ENCODE measurements around the gene LRCH4.

LRCH4 gene

GRCh38 chr7:100606313-100606712 is 20.4 kb upstream of the LRCH4 start:
- DNase-seq (ENCODE audit: low read depth in 2 of 2): no peak

- no peak for DNase-seq (ENCODE audit: low read depth in 2 of 2)
These were observed 19.3 kb upstream of the LRCH4 start for GRCh38 chr7:100604976-100605911.

GRCh38 chr7:100604028-100604975 is 18.4 kb upstream of the LRCH4 start:
- peak; percentile 43 to 59 for DNase-seq (ENCODE audit: low read depth in 2 of 2)

GRCh38 chr7:100603726-100604027 is 17.7 kb upstream of the LRCH4 start:
- no peak for DNase-seq (ENCODE audit: low read depth in 2 of 2)

GRCh38 chr7:100602889-100603725 is 17.2 kb upstream of the LRCH4 start:
- DNase-seq (ENCODE audit: low read depth in 2 of 2): no peak

DNA sequence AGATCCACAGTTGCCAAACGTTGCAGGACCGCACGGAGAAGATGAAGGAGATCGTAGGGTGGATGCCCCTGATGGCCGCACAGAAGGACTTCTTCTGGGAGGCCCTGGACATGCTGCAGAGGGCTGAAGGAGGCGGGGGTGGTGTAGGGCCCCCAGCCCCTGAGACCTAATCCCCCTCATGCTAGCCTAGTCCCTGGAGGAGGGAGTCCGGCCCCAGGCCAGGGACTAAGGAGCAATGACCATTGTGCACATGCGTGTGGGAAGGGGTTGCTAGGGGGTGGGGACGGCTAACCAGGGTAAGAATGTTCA is 14.8 kb upstream of the LRCH4 start:
- DNase-seq (ENCODE audit: low read depth in 2 of 2): no peak

- no peak for DNase-seq (ENCODE audit: low read depth in 2 of 2)
These were observed 14.2 kb upstream of the LRCH4 start for GRCh38 chr7:100599911-100600729.

DNA sequence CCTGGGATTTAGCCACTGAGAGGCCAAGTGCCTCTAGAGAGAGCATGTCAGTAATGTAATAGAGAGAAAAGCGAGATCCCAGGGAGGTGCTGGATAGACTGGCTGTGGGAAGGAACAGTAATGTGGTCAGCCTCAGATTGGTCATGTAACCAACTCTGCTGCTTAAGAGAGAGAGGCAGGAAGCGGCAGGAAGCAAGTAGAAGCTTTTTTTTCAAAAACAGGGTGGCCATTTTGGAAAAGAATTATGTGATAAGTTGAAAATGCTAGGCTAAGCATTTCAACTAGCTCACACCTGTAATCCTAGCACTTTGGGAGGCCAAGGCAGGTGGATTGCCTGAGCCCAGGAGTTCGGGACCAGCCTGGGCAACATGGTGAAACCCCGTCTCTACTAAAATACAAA is 12.5 kb upstream of the LRCH4 start:
- DNase-seq (ENCODE audit: low read depth in 2 of 2): no peak

DNA sequence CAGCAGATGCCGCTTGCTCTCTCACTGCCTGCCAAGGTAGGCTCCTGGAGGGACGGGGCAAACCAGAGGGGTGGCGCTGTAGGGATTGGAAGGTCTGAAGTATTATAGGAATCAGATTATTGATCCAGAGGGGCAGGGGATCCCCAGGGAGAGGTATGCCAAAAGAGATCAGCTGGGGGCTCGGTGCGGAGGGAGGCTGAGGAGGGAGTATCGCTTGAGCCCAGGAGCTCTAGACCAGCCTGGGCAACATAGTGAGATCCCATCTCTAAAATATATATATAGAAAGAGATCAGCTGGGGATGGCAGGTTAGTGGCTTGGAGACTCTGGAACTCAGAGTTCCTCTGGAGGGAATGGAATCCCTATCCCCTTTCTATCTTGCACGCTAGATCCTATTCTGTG is 9.3 kb upstream of the LRCH4 start:
- DNase-seq (ENCODE audit: low read depth in 2 of 2): no peak

GRCh38 chr7:100591596-100591995 is 5.7 kb upstream of the LRCH4 start:
- DNase-seq (ENCODE audit: low read depth in 2 of 2): no peak

GRCh38 chr7:100590077-100590737 is 4.3 kb upstream of the LRCH4 start:
- DNase-seq (ENCODE audit: low read depth in 2 of 2): no peak

DNA sequence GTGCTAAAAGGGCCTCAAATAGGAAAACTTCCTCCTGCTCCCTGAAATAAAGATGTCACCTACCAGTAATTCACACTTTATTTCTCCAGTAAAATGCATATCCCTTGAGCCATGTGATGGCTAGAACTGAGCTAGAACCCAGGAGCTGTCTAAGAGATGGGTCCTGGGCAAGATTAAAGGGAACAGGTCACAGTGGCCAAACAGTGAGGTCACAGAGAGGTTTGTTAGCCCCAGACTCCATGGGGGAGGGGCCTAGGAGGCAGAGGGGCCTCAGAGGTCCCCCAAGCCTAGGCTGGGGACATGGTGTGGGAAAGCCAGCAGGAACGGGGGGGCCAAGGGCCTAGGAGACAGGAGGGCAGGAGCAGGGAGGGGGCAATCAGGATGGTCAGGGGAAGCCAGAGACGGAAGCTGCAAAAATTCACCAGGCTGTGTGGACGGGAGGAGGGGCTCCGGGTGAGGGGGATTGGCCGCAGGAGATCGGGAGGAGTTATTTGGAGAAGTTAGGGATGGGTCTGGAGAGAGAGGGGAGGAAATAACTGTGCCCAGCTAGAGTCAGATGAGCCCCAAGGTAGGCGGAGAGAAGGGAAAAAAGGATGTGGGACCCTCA is 3.5 kb upstream of the LRCH4 start:
- no peak for DNase-seq (ENCODE audit: low read depth in 2 of 2)

DNA sequence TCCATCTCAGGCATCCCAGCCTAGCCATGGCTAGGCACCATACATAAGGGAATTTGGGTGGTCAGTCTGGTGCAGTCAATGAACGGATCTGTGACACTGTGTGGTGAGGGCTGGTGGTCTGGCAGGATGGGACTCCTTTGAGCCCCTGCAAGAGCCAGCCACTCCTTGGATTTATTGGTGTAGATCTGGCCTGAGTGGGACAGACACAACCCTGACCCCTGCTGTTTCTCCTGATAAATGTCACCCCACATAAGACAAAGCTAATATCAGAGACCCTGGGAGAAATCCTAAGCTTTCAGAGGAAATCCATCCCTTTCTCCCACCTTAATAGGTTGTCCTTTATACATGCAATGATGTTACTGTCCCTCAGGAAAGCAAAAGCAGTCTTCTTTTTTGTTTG is 2.5 kb upstream of the LRCH4 start:
- DNase-seq (ENCODE audit: low read depth in 2 of 2): no peak

DNA sequence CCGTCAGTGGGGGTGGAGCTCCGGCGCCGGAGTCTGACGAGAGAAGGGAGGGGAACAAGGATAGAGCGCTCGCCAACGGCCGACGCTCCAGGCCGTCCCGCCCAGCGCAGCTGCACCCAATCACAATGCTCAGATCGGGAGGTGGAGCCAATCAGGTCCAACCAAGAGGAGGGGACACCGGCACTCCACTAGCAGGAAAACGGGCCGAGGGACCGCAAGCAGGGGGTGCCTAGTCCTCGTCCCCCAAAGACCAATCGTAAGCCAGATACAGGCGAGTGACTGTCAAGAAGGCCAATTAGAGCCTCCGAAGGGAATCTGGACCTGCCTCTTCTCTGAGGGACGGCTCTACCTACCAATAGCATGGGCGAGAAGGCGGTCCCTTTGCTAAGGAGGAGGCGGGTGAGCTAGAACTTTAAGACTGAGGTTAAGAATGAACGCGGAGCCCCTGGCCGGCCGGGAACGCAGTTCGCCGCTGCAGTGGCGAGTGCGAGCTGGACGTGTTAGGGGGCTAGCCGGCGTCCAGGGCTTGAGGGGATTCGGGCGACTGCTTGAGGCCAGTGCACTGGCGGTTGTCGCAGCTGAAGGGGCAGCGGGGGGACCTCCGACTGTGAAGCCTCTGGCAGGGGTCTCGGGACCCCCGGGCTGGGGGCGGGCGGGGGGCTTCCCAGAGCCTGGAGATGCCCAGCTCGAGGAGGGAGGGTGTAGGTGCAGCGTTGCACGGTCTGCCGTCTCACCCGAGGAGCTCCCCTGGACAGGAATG is 517 bp upstream of the LRCH4 start, which contains the start of gene FBXO24:
FBXO24 (plus strand) TSS at position 63 of the 760 bp plus-strand sequence; CDS start at position 361, 298 bp downstream.
- peak; percentile 98 for DNase-seq (ENCODE audit: low read depth in 2 of 2)

DNA sequence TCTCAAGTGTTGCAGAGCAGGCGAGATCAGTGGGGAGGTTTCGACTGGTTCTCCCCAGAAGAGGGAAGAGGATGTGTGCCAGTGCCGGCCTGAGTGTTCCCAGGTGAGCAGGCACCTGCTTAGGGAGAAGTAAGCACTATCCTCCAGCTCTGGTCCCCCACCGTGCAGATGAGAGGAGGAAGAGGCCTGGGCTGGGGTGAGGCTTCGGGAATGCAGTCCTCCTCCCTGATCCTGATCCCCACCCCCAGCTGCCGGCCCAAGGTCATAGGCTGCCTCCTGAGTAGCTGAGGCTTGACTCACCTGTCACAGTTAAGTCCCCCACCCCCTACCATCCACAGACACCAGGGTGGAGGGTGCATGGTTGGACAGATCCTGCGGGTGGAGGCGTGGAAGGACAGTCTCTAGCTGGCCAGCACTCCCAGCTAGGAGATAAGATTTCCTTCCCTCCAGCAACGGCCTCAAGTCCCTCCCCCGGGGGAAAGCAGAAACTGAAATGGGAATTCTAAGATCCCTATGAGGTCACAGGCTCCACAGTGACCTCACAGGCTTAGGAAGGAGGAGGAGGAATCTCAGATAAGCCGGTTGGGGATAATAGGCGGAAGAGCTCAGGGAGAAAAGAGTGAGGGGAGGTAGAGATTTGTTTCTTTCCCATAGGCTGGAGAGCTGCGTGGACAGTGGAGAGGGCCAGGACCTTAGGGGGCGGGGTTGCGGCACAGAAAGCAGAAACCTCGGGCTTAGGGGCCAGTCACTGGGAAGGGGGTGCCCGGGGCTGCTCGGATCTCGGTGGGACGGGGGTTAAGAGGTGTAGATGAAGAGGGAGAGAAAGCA is 1.0 kb downstream of the LRCH4 start:
- no peak for DNase-seq (ENCODE audit: low read depth in 2 of 2)

DNA sequence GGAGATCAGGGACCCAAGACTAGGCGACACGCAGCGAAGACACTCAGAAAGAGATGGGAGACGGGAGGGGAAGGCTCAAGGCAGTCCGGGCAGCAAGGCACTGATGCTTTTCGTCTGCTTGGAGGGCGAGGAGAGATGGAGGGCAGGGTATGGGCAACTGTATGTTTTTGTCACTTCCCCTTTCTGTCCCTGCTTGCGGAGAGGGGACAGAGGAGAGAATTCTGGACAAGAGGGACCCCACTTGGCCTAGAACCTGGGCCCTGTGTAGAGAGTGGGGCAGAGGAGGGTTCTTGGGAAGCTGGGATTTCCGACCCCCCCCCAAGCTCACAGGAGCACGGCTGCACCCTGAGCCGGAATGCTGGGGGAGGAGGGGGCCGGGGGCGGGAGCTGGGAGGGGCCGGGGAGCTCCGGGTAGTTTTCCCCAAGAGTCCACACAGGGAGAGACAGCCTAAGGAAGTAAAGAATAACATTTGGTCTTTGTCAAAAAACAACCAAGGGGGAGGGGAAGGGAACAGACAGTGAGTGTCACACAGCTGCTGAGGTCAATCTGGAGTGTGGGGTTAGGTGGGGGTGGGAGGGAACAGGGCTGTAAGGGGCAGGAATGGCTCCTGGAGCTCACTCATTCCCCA is 1.8 kb downstream of the LRCH4 start:
- no peak for DNase-seq (ENCODE audit: low read depth in 2 of 2)

- DNase-seq (ENCODE audit: low read depth in 2 of 2): no peak
These were observed 2.5 kb downstream of the LRCH4 start for GRCh38 chr7:100583132-100584053.
